ENCODE data around the gene TMSB10. TPM values are rescaled to one million over a fixed set of nuclear protein-coding genes. Genes with fewer than 3 reads are reported as not detected.

Gene TMSB10
- total and polyA plus RNA-seq, 2 of the 13 experiments (the other 11 are each of a cell fraction or from before 2014, with no cell fraction given), result 665 to 708 TPM

DNA sequence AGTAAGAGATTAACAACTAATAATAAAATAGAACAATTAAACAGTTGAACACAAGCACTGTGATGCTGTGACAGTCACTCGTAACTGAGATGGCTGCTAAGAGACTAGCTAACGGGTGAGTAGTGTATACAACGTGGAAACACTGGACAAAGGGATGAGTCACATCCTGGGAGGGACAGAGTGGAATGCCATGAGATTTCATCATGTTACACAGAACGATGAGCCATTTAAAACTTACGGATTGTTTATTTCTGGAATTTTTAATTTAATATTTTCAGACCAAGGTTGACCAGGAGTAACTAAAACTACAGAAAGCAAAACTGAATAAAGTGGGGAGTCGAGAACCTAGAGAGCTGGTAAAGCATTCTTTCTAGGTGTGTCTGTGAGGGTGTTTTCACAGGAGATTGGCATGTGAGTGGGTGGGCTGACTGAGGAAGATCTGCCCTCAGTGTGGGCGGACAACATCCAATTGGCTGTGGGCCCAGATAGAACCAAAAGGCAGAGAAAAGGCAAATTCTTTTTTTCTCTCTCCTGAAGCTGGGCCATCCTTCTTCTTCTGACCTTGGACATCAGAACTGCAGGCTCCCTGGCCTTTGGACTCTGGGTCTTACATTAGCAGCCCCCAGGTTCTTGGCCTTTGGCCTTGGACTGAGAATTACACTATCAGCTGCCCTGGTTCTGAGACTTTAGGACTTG is 14.6 kb downstream of the TMSB10 start (continued):
- TF ChIP-seq ZHX2 (IDR thresholded peaks at IDR 0.05; ENCODE audit: low read depth), result peak; percentile 64; the same call in 1 of the 2 replicates
- TF ChIP-seq ZHX2 (CRISPR knock-in tag; IDR thresholded peaks at IDR 0.05; ENCODE audit: borderline replicate concordance), result no peak
- TF ChIP-seq, protein P1, sequence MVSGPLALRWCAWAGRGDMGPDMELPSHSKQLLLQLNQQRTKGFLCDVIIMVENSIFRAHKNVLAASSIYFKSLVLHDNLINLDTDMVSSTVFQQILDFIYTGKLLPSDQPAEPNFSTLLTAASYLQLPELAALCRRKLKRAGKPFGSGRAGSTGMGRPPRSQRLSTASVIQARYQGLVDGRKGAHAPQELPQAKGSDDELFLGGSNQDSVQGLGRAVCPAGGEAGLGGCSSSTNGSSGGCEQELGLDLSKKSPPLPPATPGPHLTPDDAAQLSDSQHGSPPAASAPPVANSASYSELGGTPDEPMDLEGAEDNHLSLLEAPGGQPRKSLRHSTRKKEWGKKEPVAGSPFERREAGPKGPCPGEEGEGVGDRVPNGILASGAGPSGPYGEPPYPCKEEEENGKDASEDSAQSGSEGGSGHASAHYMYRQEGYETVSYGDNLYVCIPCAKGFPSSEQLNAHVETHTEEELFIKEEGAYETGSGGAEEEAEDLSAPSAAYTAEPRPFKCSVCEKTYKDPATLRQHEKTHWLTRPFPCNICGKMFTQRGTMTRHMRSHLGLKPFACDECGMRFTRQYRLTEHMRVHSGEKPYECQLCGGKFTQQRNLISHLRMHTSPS (CRISPR knock-in tag; IDR thresholded peaks at IDR 0.05; ENCODE audit: low read depth), result no peak
- TF ChIP-seq ZNF121 (CRISPR knock-in tag; IDR thresholded peaks at IDR 0.05), result 0 out of 2 replicates have a peak, but pooled peaks have one; percentile 15
- TF ChIP-seq ZNF589 (CRISPR knock-in tag; conservative IDR thresholded peaks at IDR 0.05), result 0 out of 2 replicates have a peak, but pooled peaks have one; percentile 59
- TF ChIP-seq REST (IDR thresholded peaks at IDR 0.05; ENCODE audit: borderline replicate concordance in 1 of 2, low read depth in 1 of 2, low read length in 2 of 2), result no peak
- no peak for TF ChIP-seq ZFP82 (CRISPR knock-in tag; IDR thresholded peaks at IDR 0.05; ENCODE audit: borderline replicate concordance)
- TF ChIP-seq PAXIP1 (CRISPR knock-in tag; conservative IDR thresholded peaks at IDR 0.05), result peak; percentile 66
- TF ChIP-seq, protein P2, sequence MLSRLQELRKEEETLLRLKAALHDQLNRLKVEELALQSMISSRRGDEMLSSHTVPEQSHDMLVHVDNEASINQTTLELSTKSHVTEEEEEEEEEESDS (CRISPR knock-in tag; IDR thresholded peaks at IDR 0.05; ENCODE audit: borderline replicate concordance), result no peak
- TF ChIP-seq, protein P3, sequence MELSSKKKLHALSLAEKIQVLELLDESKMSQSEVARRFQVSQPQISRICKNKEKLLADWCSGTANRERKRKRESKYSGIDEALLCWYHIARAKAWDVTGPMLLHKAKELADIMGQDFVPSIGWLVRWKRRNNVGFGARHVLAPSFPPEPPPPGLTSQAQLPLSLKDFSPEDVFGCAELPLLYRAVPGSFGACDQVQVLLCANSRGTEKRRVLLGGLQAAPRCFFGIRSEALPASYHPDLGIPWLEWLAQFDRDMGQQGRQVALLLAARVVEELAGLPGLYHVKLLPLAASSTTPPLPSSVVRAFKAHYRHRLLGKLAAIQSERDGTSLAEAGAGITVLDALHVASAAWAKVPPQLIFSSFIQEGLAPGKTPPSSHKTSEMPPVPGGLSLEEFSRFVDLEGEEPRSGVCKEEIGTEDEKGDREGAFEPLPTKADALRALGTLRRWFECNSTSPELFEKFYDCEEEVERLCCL (CRISPR knock-in tag; IDR thresholded peaks at IDR 0.05; ENCODE audit: borderline replicate concordance), result no peak

Data from HepG2 (cell line).